WTC11 (cell line): ENCODE data around the gene MRPS23. TPM values are rescaled to one million over a fixed set of nuclear protein-coding genes. Genes with fewer than 3 reads are reported as not detected.
A peak's percentile ranks its signal among the peaks of the same experiment; 100 is the strongest.

Experiments
- ATAC-seq: fragments of 200-7000 bp; cut with Tn5 transposase; 2 replicates; pipeline ENCODE4 v1.10.0; 2021; ENCODE audit warnings: mild to moderate bottlenecking, moderate library complexity
- Bru-seq: library from RNA; stranded (reverse); fragments of 400-500 nt; gene quantifications from one replicate; lab custom pipeline; 2021; lab: Mats Ljungman, UMichigan
- CTCF ChIA-PET: fragments of 300-600 bp; sonication (Branson Sonifier 250); formaldehyde crosslinking; loops from one replicate; lab custom pipeline; 2021; ENCODE audit warnings: antibody characterized with exemption; lab: Charles Lee
- POLR2A ChIA-PET: fragments of 350-600 bp; sonication (Branson Sonifier 250); formaldehyde crosslinking; loops from one replicate; lab custom pipeline; 2021; ENCODE audit warnings: antibody characterized with exemption; lab: Charles Lee
- DNase-seq: peaks from one replicate; pipeline ENCODE4 v3.0.0; 2021; ENCODE audit warnings: low spot score
- H3K27ac Mint-ChIP-seq: 2 replicates; pipeline ENCODE4 v1.8.0; 2021; ENCODE audit warnings: mixed read lengths
- H3K27me3 Mint-ChIP-seq: 2 replicates; pipeline ENCODE4 v1.8.0; 2021; ENCODE audit warnings: low read depth, mild to moderate bottlenecking, moderate library complexity, mixed read lengths
- H3K36me3 Mint-ChIP-seq: 2 replicates; pipeline ENCODE4 v1.8.0; 2021; ENCODE audit warnings: mixed read lengths
- H3K4me1 Mint-ChIP-seq: 2 replicates; pipeline ENCODE4 v1.8.0; 2022; ENCODE audit warnings: mixed read lengths
- H3K4me3 Mint-ChIP-seq: 2 replicates; pipeline ENCODE4 v1.8.0; 2021; ENCODE audit warnings: mild to moderate bottlenecking, moderate library complexity, mixed read lengths
- H3K9me3 Mint-ChIP-seq: 2 replicates; pipeline ENCODE4 v1.8.0; 2021; ENCODE audit warnings: mixed read lengths
- ARID4B ChIP-seq: sonication (generic); formaldehyde crosslinking; IDR thresholded peaks from 2 replicates; pipeline ENCODE4 v1.8.0; 2023; ENCODE audit warnings: missing genetic modification reagents, mild to moderate bottlenecking, borderline replicate concordance
- CREB1 ChIP-seq: sonication (generic); formaldehyde crosslinking; IDR thresholded peaks from 2 replicates; pipeline ENCODE4 v1.8.0; 2023; ENCODE audit warnings: mild to moderate bottlenecking, missing genetic modification reagents
- CREM ChIP-seq: sonication (generic); formaldehyde crosslinking; IDR thresholded peaks from 2 replicates; pipeline ENCODE4 v1.8.1; 2022; ENCODE audit warnings: mild to moderate bottlenecking, missing genetic modification reagents, moderate library complexity
- E2F5 ChIP-seq: sonication (generic); formaldehyde crosslinking; IDR thresholded peaks from 2 replicates; pipeline ENCODE4 v1.8.1; 2022; ENCODE audit warnings: mild to moderate bottlenecking, moderate library complexity, missing genetic modification reagents
- ELF4 ChIP-seq: sonication (generic); formaldehyde crosslinking; IDR thresholded peaks from 2 replicates; pipeline ENCODE4 v1.8.1; 2022; ENCODE audit warnings: low read depth, mild to moderate bottlenecking, moderate library complexity, missing genetic modification reagents
- ESRRA ChIP-seq: sonication (generic); formaldehyde crosslinking; IDR thresholded peaks from 2 replicates; pipeline ENCODE4 v1.8.1; 2022; ENCODE audit warnings: mild to moderate bottlenecking, missing genetic modification reagents, borderline replicate concordance
- ETV6 ChIP-seq: sonication (generic); formaldehyde crosslinking; IDR thresholded peaks from 2 replicates; pipeline ENCODE4 v1.8.1; 2022; ENCODE audit warnings: mild to moderate bottlenecking, missing genetic modification reagents
- FOXP4 ChIP-seq: sonication (generic); formaldehyde crosslinking; IDR thresholded peaks from 2 replicates; pipeline ENCODE4 v1.8.0; 2022; ENCODE audit warnings: mild to moderate bottlenecking, missing genetic modification reagents
- GABPB1 ChIP-seq: sonication (generic); formaldehyde crosslinking; IDR thresholded peaks from 2 replicates; pipeline ENCODE4 v1.8.1; 2023; ENCODE audit warnings: mild to moderate bottlenecking, missing genetic modification reagents
- IRF2 ChIP-seq: sonication (generic); formaldehyde crosslinking; IDR thresholded peaks from 2 replicates; pipeline ENCODE4 v1.8.0; 2022; ENCODE audit warnings: low read depth, missing genetic modification reagents, borderline replicate concordance
- MAX ChIP-seq: sonication (generic); formaldehyde crosslinking; IDR thresholded peaks from 2 replicates; pipeline ENCODE4 v1.8.0; 2022; ENCODE audit warnings: mild to moderate bottlenecking, missing genetic modification reagents
- NFYB ChIP-seq: sonication (generic); formaldehyde crosslinking; conservative IDR thresholded peaks from 2 replicates; pipeline ENCODE4 v1.8.0; 2022; ENCODE audit warnings: low read depth, missing genetic modification reagents
- NR3C1 ChIP-seq: sonication (generic); formaldehyde crosslinking; conservative IDR thresholded peaks from 2 replicates; pipeline ENCODE4 v1.8.1; 2023; ENCODE audit warnings: low read depth, mild to moderate bottlenecking, missing genetic modification reagents
- PREB ChIP-seq: sonication (generic); formaldehyde crosslinking; IDR thresholded peaks from 2 replicates; pipeline ENCODE4 v1.8.1; 2022; ENCODE audit warnings: mild to moderate bottlenecking, missing genetic modification reagents, moderate library complexity, borderline replicate concordance
- RORB ChIP-seq: fragments of 250-450 bp; sonication (Bioruptor Pico); IDR thresholded peaks from 2 replicates; pipeline ENCODE4 v1.9.0; 2021; ENCODE audit warnings: mild to moderate bottlenecking
- SP1 ChIP-seq: sonication (generic); formaldehyde crosslinking; conservative IDR thresholded peaks from 2 replicates; pipeline ENCODE4 v1.8.1; 2022; ENCODE audit warnings: missing genetic modification reagents
- TEAD1 ChIP-seq: sonication (generic); formaldehyde crosslinking; IDR thresholded peaks from 2 replicates; pipeline ENCODE4 v1.8.0; 2022; ENCODE audit warnings: mild to moderate bottlenecking, missing genetic modification reagents
- USF1 ChIP-seq: sonication (generic); formaldehyde crosslinking; IDR thresholded peaks from 2 replicates; pipeline ENCODE4 v1.8.0; 2022; ENCODE audit warnings: mild to moderate bottlenecking, missing genetic modification reagents
- ZBTB43 ChIP-seq: sonication (generic); formaldehyde crosslinking; IDR thresholded peaks from 2 replicates; pipeline ENCODE4 v1.8.1; 2023; ENCODE audit warnings: mild to moderate bottlenecking, missing genetic modification reagents
- ZNF121 ChIP-seq: sonication (generic); formaldehyde crosslinking; IDR thresholded peaks from 2 replicates; pipeline ENCODE4 v1.8.0; 2023; ENCODE audit warnings: missing genetic modification reagents
- ZNF232 ChIP-seq: sonication (generic); formaldehyde crosslinking; IDR thresholded peaks from 2 replicates; pipeline ENCODE4 v1.8.0; 2022; ENCODE audit warnings: mild to moderate bottlenecking, missing genetic modification reagents
- ZNF263 ChIP-seq: sonication (generic); formaldehyde crosslinking; IDR thresholded peaks from 2 replicates; pipeline ENCODE4 v1.8.1; 2022; ENCODE audit warnings: low read depth, mild to moderate bottlenecking, moderate library complexity, missing genetic modification reagents
- ZNF671 ChIP-seq: fragments of 250-450 bp; sonication (Bioruptor Pico); IDR thresholded peaks from 2 replicates; pipeline ENCODE4 v1.8.0; 2021; ENCODE audit warnings: mild to moderate bottlenecking
- long read RNA-seq, 3 experiments: library from RNA in 1 of 3; library from capped mRNA in 1 of 3; library from polyadenylated mRNA in 1 of 3; unstranded in 2 of 3; stranded (forward) in 1 of 3; transcript quantifications; one replicate each; pipeline ENCODE4 v2.0.0, GENCODE V29; 2021
- total RNA-seq: library from RNA; stranded (reverse); gene quantifications from 3 replicates; pipeline ENCODE4 v1.2.3, GENCODE V29; 2021

The MRPS23 gene
- 57.9 to 65.3 TPM (median 58.1 TPM) in 3 replicates for total RNA-seq
- Bru-seq, nascent RNA: percentile 86 among the genes with signal in this experiment
- long read RNA-seq, experiment 1, full-length matches to known transcripts: 90 of 105 reads
- long read RNA-seq, experiment 1, partial matches to known transcripts: 7 of 105 reads
- long read RNA-seq, experiment 1, other reads (novel, unspliced or antisense): 8 of 105 reads
- long read RNA-seq, experiment 2, full-length matches to known transcripts: 74 of 92 reads
- long read RNA-seq, experiment 2, partial matches to known transcripts: 13 of 92 reads
- long read RNA-seq, experiment 2, other reads (novel, unspliced or antisense): 5 of 92 reads
- long read RNA-seq, experiment 3, full-length matches to known transcripts: 437 of 458 reads
- long read RNA-seq, experiment 3, partial matches to known transcripts: 2 of 458 reads
- long read RNA-seq, experiment 3, other reads (novel, unspliced or antisense): 19 of 458 reads

GRCh38 chr17:57849874-57850754, at the start of gene MRPS23:
Gene MRPS23 (minus strand): TSS chr17:57850044. CDS start chr17:57850010, 34 bp downstream.
- Mint-ChIP-seq H3K36me3 (peaks cover 20% of the 10 kb centered on the region), H3K4me1 (peaks cover 30% of the 10 kb centered on the region), H3K27me3 (no peaks in the 10 kb centered on the region), H3K9me3 (no peaks in the 10 kb centered on the region), H3K27ac (peak within 1 kb of the TSS; percentile 98), H3K4me3 (peak within 1 kb of the TSS; percentile 96)
- DNase-seq (peak; percentile 98), ATAC-seq (peak; percentile 91)
- CTCF ChIA-PET: interaction anchor here (0.6 to 1.4 kb wide), 12 partner anchors 11 to 323 kb away, joined by 3 to 9 read pairs (median 4); partner anchors contain the start of gene CUEDC1
- POLR2A ChIA-PET: interaction anchor here (0.5 to 1.4 kb wide), 9 partner anchors 11 to 234 kb away, joined by 3 to 10 read pairs (median 4); partner anchors contain the start of genes DYNLL2 and SRSF1
- no peak for TF ChIP-seq NFYB (CRISPR knock-in tag)
- TF ChIP-seq CREB1: no peak
- TF ChIP-seq RORB (CRISPR knock-in tag): no peak
- peak; percentile 90; the same call in 1 of the 2 replicates for TF ChIP-seq FOXP4 (CRISPR knock-in tag)
- no peak for TF ChIP-seq ZNF671 (CRISPR knock-in tag)
- TF ChIP-seq ETV6 (CRISPR knock-in tag): peak; percentile 99
- TF ChIP-seq CREM (CRISPR knock-in tag): peak; percentile 88
- peak; percentile 87; the same call in 1 of the 2 replicates for TF ChIP-seq ARID4B
- 0 out of 2 replicates have a peak, but pooled peaks have one; percentile 77 for TF ChIP-seq NR3C1 (CRISPR knock-in tag)
- TF ChIP-seq SP1: peak; percentile 92
- 0 out of 2 replicates have a peak, but pooled peaks have one; percentile 66 for TF ChIP-seq ZNF263 (CRISPR knock-in tag)
- TF ChIP-seq ZBTB43: peak; percentile 63; the same call in 1 of the 2 replicates
- peak; percentile 94 for TF ChIP-seq MAX (CRISPR knock-in tag)
- no peak for TF ChIP-seq ELF4 (CRISPR knock-in tag)
- 0 out of 2 replicates have a peak, but pooled peaks have one; percentile 11 for TF ChIP-seq ZNF121
- TF ChIP-seq ESRRA (CRISPR knock-in tag): no peak
- TF ChIP-seq E2F5 (CRISPR knock-in tag): peak; percentile 65; the same call in 1 of the 2 replicates
- peak; percentile 43 for TF ChIP-seq USF1
- 0 out of 2 replicates have a peak, but pooled peaks have one; percentile 54 for TF ChIP-seq ZNF232 (CRISPR knock-in tag)
- peak; percentile 87; the same call in 1 of the 2 replicates for TF ChIP-seq TEAD1 (CRISPR knock-in tag)
- TF ChIP-seq IRF2 (CRISPR knock-in tag): no peak
- peak; percentile 96 for TF ChIP-seq GABPB1 (CRISPR knock-in tag)
- TF ChIP-seq PREB (CRISPR knock-in tag): peak; percentile 12; the same call in 1 of the 2 replicates
